ENCODE data around the gene COL8A2. TPM values are rescaled to one million over a fixed set of nuclear protein-coding genes. Genes with fewer than 3 reads are reported as not detected.

The COL8A2 gene
- total RNA-seq, 1 donor from 2014 or later: 1.2 TPM

DNA sequence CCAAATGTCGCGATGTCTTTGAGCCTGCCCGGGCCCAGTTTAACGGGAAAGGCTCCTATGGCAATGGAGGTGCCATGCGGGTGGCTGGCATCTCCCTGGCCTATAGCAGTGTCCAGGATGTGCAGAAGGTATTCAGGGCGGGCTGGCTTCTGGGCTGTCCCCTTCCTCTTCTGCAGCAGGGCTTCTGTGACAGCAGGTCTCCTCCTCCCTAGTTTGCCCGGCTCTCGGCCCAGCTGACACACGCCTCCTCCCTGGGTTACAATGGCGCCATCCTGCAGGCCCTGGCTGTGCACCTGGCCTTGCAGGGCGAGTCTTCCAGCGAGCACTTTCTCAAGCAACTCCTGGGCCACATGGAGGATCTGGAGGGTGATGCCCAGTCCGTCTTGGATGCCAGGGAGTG is 33.3 kb downstream of the COL8A2 start:
- intact Hi-C loops (cut with micrococcal nuclease): loop anchor here (10.0 kb wide), 1 partner anchor 193 kb away; no protein-coding TSS in a partner anchor
- no peaks in the 10 kb centered on the region for H3K9me3 ChIP-seq (replicated peaks)
- no peak overlapping the region for H3K27ac ChIP-seq (replicated peaks)
- H3K4me1 ChIP-seq: peaks cover 71% of the 10 kb centered on the region
- no peaks in the 10 kb centered on the region for H3K27me3 ChIP-seq (ENCODE audit: low read depth)
- TF ChIP-seq, protein P1, sequence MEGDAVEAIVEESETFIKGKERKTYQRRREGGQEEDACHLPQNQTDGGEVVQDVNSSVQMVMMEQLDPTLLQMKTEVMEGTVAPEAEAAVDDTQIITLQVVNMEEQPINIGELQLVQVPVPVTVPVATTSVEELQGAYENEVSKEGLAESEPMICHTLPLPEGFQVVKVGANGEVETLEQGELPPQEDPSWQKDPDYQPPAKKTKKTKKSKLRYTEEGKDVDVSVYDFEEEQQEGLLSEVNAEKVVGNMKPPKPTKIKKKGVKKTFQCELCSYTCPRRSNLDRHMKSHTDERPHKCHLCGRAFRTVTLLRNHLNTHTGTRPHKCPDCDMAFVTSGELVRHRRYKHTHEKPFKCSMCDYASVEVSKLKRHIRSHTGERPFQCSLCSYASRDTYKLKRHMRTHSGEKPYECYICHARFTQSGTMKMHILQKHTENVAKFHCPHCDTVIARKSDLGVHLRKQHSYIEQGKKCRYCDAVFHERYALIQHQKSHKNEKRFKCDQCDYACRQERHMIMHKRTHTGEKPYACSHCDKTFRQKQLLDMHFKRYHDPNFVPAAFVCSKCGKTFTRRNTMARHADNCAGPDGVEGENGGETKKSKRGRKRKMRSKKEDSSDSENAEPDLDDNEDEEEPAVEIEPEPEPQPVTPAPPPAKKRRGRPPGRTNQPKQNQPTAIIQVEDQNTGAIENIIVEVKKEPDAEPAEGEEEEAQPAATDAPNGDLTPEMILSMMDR (IDR thresholded peaks at IDR 0.05; ENCODE audit: borderline replicate concordance): no peak
- no peak overlapping the region for H3K4me3 ChIP-seq
- peaks cover 44% of the 10 kb centered on the region for H3K36me3 ChIP-seq
- DNase-seq: no peak

DNA sequence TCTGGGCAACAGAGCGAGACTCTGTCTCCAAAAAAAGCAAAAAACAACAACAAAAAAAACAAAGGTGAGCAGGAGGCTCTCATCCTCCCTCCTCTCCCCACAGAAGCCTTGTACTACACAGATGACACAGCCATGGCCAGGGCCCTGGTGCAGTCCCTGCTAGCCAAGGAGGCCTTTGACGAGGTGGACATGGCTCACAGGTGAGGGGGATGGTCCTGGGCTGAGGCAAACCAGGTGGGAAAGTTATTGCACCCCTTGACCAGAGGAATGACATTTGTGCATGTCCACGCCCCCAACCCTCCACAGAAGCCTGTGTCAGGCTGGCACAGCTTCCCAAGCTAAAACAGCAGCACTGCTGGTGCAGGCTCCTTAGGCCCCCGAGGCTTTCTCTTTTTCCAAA is 33.9 kb downstream of the COL8A2 start:
- no peaks in the 10 kb centered on the region for H3K9me3 ChIP-seq (replicated peaks)
- no peak overlapping the region for H3K4me3 ChIP-seq
- no peak overlapping the region for H3K27ac ChIP-seq (replicated peaks)
- TF ChIP-seq, protein P1 (IDR thresholded peaks at IDR 0.05; ENCODE audit: borderline replicate concordance): no peak
- DNase-seq: no peak
- H3K4me1 ChIP-seq: peaks cover 67% of the 10 kb centered on the region
- H3K27me3 ChIP-seq (ENCODE audit: low read depth): peaks cover 5% of the 10 kb centered on the region
- intact Hi-C loops (cut with micrococcal nuclease): loop anchor here (10.0 kb wide), 1 partner anchor 194 kb away; no protein-coding TSS in a partner anchor
- peaks cover 44% of the 10 kb centered on the region for H3K36me3 ChIP-seq

DNA sequence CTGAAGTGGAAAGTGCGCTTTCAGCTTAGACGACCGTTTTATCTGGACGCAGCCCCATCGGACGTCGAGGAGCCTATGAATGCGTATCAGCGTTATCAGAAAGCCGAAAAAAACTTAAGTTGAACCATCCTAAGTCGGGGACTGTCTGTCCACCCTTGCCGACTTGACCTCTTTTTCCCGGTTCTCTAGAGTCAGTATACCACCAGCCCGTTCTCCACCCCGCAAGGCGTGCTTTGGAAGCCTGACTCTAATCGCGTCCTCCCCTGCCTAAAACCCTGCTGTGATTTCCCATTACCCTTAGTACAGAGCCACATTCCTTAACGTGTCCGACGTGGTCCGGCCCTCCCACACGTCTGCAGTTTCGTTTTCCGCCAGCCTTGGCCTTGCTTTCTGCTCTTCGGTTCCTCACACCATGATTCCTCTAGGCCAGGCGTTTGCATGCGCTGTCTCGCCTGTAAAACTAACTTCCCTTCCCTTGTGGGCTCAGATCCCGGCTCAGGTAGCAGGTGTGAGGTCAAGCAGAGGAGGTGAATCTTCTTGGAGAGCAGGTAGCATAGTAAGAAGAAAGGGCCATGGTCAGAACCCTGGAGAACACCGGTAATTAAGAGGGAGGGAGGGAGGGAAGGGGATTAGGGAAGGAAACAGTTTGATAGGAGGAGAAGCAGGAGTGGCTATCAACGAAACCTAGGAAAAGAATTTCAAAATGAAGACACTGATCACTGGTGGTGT is 35.5 kb downstream of the COL8A2 start:
- H3K9me3 ChIP-seq (replicated peaks): no peaks in the 10 kb centered on the region
- H3K36me3 ChIP-seq: peaks cover 37% of the 10 kb centered on the region
- intact Hi-C loops (cut with micrococcal nuclease): loop anchor here (10.0 kb wide), 1 partner anchor 195 kb away; no protein-coding TSS in a partner anchor
- peaks cover 57% of the 10 kb centered on the region for H3K4me1 ChIP-seq
- TF ChIP-seq, protein P1 (IDR thresholded peaks at IDR 0.05; ENCODE audit: borderline replicate concordance): no peak
- DNase-seq: no peak
- peak overlapping the region; percentile 96 for H3K27ac ChIP-seq (replicated peaks)
- H3K27me3 ChIP-seq (ENCODE audit: low read depth): peaks cover 21% of the 10 kb centered on the region
- H3K4me3 ChIP-seq: peak overlapping the region; percentile 100

DNA sequence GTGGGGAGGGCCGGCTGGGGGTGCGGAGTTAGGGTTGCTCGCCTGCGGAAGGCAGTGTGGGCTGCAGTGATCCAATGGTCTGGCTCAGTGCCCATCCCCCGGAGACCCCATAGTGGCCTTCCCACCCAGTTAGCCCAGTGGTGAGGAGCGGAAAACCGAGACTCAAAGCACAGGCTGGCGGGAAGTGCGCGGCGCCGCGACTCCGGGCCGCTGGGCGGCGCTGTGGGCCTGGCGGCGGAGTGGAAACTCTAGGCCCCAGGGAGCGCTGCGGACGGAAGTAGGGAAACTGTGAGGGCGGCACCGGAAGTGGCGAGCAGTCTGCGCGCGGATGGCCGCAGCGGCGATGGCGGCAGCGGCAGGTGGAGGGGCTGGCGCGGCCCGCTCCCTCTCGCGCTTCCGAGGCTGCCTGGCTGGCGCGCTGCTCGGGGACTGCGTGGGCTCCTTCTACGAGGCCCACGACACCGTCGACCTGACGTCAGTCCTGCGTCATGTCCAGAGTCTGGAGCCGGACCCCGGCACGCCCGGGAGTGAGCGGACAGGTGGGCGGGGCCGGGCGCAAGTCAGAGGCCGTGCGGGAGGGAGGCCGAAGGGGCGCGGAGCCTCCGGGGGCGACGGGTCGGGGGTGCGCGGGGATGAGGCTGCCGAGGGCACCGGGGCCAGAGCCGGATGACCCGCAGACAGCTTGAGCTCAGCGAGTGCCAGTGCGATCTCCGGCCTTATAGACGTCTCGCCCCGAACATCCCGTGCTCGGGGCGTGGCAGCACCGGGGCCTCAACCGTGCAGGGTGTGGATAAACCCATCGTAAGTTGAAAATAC is 36.2 kb downstream of the COL8A2 start, which contains the start of gene ADPRS:
ADPRS (plus strand) TSS at position 316 of the 816 bp plus-strand sequence; CDS start at position 329, 13 bp downstream.
- TF ChIP-seq, protein P1 (IDR thresholded peaks at IDR 0.05; ENCODE audit: borderline replicate concordance): peak; percentile 99
- Histone ChIP-seq H3K9me3 (replicated peaks) (no peaks in the 10 kb centered on the region), H3K27ac (replicated peaks) (peak within 1 kb of the TSS; percentile 96), H3K4me3 (peak within 1 kb of the TSS; percentile 100), H3K4me1 (peaks cover 57% of the 10 kb centered on the region), H3K36me3 (peaks cover 30% of the 10 kb centered on the region), H3K27me3 (ENCODE audit: low read depth) (peaks cover 28% of the 10 kb centered on the region)
- peak; percentile 90 for DNase-seq
- intact Hi-C loops (cut with micrococcal nuclease): no loop called here

DNA sequence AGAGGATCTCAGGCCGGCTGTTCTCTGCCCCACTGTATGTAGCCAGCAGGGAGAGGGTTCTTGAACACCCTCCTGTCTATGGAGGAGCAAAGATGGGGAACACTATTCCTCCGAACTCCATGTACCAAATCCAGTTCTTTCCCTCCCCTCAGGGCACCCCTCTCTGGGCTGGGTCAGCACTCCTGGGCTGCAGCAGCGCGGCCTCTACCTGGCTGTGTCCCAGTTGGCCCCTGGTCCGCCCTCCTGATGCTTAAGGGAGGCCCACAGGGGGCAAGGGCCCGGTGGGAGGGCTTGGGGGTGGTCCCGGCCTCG is 36.8 kb downstream of the COL8A2 start:
- peaks cover 34% of the 10 kb centered on the region for H3K27me3 ChIP-seq (ENCODE audit: low read depth)
- peaks cover 53% of the 10 kb centered on the region for H3K4me1 ChIP-seq
- intact Hi-C loops (cut with micrococcal nuclease): no loop called here
- TF ChIP-seq, protein P1 (IDR thresholded peaks at IDR 0.05; ENCODE audit: borderline replicate concordance): no peak
- DNase-seq: no peak
- H3K36me3 ChIP-seq: peaks cover 24% of the 10 kb centered on the region
- H3K9me3 ChIP-seq (replicated peaks): no peaks in the 10 kb centered on the region
- peak overlapping the region; percentile 96 for H3K27ac ChIP-seq (replicated peaks)
- H3K4me3 ChIP-seq: peak overlapping the region; percentile 100

Measured in left ventricle myocardium inferior (tissue), 1 donor.